Measurements from ENCODE around the gene MYL12A. TPM values are rescaled to one million over a fixed set of nuclear protein-coding genes. Genes with fewer than 3 reads are reported as not detected.

Gene MYL12A
- total RNA-seq, 1 donor from 2014 or later = 2,410 TPM

DNA sequence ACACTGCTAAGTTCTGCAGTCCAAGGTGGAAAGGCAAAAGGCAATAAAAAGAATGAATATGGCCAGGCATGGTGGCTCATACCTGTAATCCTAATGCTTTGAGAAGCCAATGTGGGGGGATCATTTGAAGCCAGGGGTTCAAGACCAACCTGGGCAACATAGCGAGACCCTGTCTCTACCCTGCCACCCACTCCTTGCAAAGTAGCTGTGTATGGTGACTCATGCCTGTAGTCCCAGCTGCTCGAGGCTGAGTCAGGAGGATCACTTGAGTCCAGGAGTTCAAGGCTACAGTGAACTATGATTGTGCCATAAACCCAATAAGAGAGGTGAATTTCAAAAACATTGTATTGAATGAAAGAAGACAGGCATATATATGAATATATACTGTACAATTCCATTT, 16.8 kb downstream of the MYL12A start:
- Histone ChIP-seq H3K36me3 (no peaks in the 10 kb centered on the region), H3K27ac (replicated peaks) (no peak overlapping the region), H3K9me3 (replicated peaks) (no peaks in the 10 kb centered on the region), H3K4me3 (peak overlapping the region; percentile 96), H3K4me1 (peaks cover 97% of the 10 kb centered on the region), H3K27me3 (ENCODE audit: low read depth) (no peaks in the 10 kb centered on the region)
- TF ChIP-seq, protein P1, sequence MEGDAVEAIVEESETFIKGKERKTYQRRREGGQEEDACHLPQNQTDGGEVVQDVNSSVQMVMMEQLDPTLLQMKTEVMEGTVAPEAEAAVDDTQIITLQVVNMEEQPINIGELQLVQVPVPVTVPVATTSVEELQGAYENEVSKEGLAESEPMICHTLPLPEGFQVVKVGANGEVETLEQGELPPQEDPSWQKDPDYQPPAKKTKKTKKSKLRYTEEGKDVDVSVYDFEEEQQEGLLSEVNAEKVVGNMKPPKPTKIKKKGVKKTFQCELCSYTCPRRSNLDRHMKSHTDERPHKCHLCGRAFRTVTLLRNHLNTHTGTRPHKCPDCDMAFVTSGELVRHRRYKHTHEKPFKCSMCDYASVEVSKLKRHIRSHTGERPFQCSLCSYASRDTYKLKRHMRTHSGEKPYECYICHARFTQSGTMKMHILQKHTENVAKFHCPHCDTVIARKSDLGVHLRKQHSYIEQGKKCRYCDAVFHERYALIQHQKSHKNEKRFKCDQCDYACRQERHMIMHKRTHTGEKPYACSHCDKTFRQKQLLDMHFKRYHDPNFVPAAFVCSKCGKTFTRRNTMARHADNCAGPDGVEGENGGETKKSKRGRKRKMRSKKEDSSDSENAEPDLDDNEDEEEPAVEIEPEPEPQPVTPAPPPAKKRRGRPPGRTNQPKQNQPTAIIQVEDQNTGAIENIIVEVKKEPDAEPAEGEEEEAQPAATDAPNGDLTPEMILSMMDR (IDR thresholded peaks at IDR 0.05; ENCODE audit: borderline replicate concordance) = no peak
- no peak for DNase-seq
- intact Hi-C loops (cut with micrococcal nuclease) = no loop called here

DNA sequence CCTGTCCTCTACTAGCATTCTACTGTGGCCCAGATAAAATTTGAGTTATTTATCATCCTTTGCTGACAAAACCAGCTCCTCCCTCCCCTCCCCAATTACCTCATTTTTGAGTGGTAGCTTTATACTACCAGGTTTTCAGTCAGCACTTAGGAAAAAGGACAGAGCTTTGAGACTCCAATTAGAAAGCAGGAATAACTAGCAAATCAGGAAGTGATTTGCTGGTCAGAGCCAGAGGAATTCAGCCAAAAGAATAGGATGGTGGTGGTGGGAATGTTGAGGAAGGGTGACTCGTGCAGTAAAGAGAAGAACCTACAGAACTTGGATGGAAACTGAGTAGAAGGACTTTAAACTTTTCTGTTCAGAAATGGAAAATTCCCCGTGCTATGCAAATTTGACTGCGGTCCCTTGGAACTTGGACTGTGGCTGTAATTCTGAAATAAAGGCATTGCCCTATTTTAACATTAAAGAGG, 18.0 kb downstream of the MYL12A start:
- TF ChIP-seq, protein P1 (IDR thresholded peaks at IDR 0.05; ENCODE audit: borderline replicate concordance) = no peak
- Histone ChIP-seq H3K27me3 (ENCODE audit: low read depth) (no peaks in the 10 kb centered on the region), H3K4me3 (no peak overlapping the region), H3K27ac (replicated peaks) (peak overlapping the region; percentile 10), H3K9me3 (replicated peaks) (no peaks in the 10 kb centered on the region), H3K36me3 (no peaks in the 10 kb centered on the region), H3K4me1 (peaks cover 99% of the 10 kb centered on the region)
- intact Hi-C loops (cut with micrococcal nuclease) = no loop called here
- DNase-seq = no peak

GRCh38 chr18:3266062-3266608, 18.5 kb downstream of the MYL12A start:
- Histone ChIP-seq H3K4me3 (no peak overlapping the region), H3K27ac (replicated peaks) (peak overlapping the region; percentile 10), H3K4me1 (peaks cover 99% of the 10 kb centered on the region), H3K27me3 (ENCODE audit: low read depth) (no peaks in the 10 kb centered on the region), H3K36me3 (no peaks in the 10 kb centered on the region), H3K9me3 (replicated peaks) (no peaks in the 10 kb centered on the region)
- TF ChIP-seq, protein P1 (IDR thresholded peaks at IDR 0.05; ENCODE audit: borderline replicate concordance) = no peak
- no peak for DNase-seq
- intact Hi-C loops (cut with micrococcal nuclease) = no loop called here

DNA sequence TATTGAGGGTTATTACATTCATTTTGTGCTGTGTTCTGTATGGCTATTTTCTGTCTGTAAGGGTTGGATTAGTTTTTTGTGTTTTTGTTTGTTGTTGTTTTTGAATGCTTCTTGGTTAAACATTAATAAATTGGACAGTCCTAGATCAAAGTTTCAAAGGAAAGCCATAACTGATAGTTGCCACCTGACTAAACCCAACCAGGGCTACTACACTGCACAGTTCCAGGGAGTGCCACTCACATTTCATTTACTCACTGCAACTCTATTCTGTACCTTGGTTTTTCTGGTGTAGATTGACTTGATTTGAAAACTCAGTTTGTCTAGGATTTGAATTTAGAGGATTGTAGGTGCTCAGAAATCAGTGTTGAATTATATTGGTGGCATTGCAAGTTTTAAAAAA, 20.7 kb downstream of the MYL12A start:
- no peaks in the 10 kb centered on the region for H3K27me3 ChIP-seq (ENCODE audit: low read depth)
- DNase-seq = no peak
- peaks cover 6% of the 10 kb centered on the region for H3K36me3 ChIP-seq
- H3K4me3 ChIP-seq = no peak overlapping the region
- peak overlapping the region; percentile 33 for H3K27ac ChIP-seq (replicated peaks)
- H3K4me1 ChIP-seq = peaks cover 100% of the 10 kb centered on the region
- intact Hi-C loops (cut with micrococcal nuclease) = no loop called here
- TF ChIP-seq, protein P1 (IDR thresholded peaks at IDR 0.05; ENCODE audit: borderline replicate concordance) = no peak
- no peaks in the 10 kb centered on the region for H3K9me3 ChIP-seq (replicated peaks)

GRCh38 chr18:3269241-3269913, 21.8 kb downstream of the MYL12A start:
- TF ChIP-seq, protein P1 (IDR thresholded peaks at IDR 0.05; ENCODE audit: borderline replicate concordance) = no peak
- intact Hi-C loops (cut with micrococcal nuclease) = no loop called here
- Histone ChIP-seq H3K4me1 (peaks cover 91% of the 10 kb centered on the region), H3K27ac (replicated peaks) (peak overlapping the region; percentile 33), H3K27me3 (ENCODE audit: low read depth) (no peaks in the 10 kb centered on the region), H3K9me3 (replicated peaks) (no peaks in the 10 kb centered on the region), H3K36me3 (peaks cover 17% of the 10 kb centered on the region), H3K4me3 (no peak overlapping the region)
- no peak for DNase-seq
